Measurements from ENCODE around the gene NPHP4. TPM values are rescaled to one million over a fixed set of nuclear protein-coding genes. Genes with fewer than 3 reads are reported as not detected.
"Not testable (repeated sequence)": the region's sequence is repeated elsewhere in the genome, so short reads cannot be mapped to it uniquely, and the experiment has no call there.

The NPHP4 gene
- total RNA-seq, 1 experiment from 2014 or later: 16.8 TPM

- no peaks in the 10 kb centered on the region for H3K4me1 Mint-ChIP-seq
- no peaks in the 10 kb centered on the region for H3K27me3 Mint-ChIP-seq (ENCODE audit: low read depth)
- no peaks in the 10 kb centered on the region for H3K9me3 Mint-ChIP-seq
- ChIA-PET CTCF (interaction anchor here (1.2 to 1.5 kb wide), 4 partner anchors 12 to 126 kb away, joined by 3 to 4 read pairs (median 3); no protein-coding TSS in a partner anchor), POLR2A (no interaction called here)
- H3K4me3 Mint-ChIP-seq: no peak overlapping the region
- no peak overlapping the region for H3K27ac Mint-ChIP-seq
- TF ChIP-seq GRHL2 (CRISPR knock-in tag; IDR thresholded peaks at IDR 0.05; ENCODE audit: insufficient replicate concordance, severe bottlenecking) (no peak), ZNF263 (CRISPR knock-in tag; IDR thresholded peaks at IDR 0.05; ENCODE audit: low read depth) (no peak), ATF6 (CRISPR knock-in tag; IDR thresholded peaks at IDR 0.05) (no peak), RORB (CRISPR knock-in tag; IDR thresholded peaks at IDR 0.05) (no peak), FOXJ3 (CRISPR knock-in tag; IDR thresholded peaks at IDR 0.05; ENCODE audit: borderline replicate concordance) (no peak), NFATC4 (CRISPR knock-in tag; IDR thresholded peaks at IDR 0.05) (no peak), MLX (CRISPR knock-in tag; IDR thresholded peaks at IDR 0.05) (no peak), SMAD4 (CRISPR knock-in tag; IDR thresholded peaks at IDR 0.05) (no peak), E2F5 (CRISPR knock-in tag; IDR thresholded peaks at IDR 0.05) (no peak), NR2C2 (CRISPR knock-in tag; IDR thresholded peaks at IDR 0.05) (no peak)
- ATAC-seq (peak; percentile 71), DNase-seq (ENCODE audit: low spot score) (no peak)
- peaks cover 2% of the 10 kb centered on the region; the same call in 1 of the 2 replicates for H3K36me3 Mint-ChIP-seq
Observed at GRCh38 chr1:5926686-5927435, 65.4 kb downstream of the NPHP4 start.

GRCh38 chr1:5922700-5923330 is 69.4 kb downstream of the NPHP4 start:
- ATAC-seq; H3K36me3 Mint-ChIP-seq; H3K9me3 Mint-ChIP-seq; DNase-seq (ENCODE audit: low spot score); H3K27me3 Mint-ChIP-seq (ENCODE audit: low read depth); H3K27ac Mint-ChIP-seq; CTCF ChIA-PET; H3K4me3 Mint-ChIP-seq; POLR2A ChIA-PET; H3K4me1 Mint-ChIP-seq: not testable (repeated sequence)

- CTCF ChIA-PET: no interaction called here
- ATAC-seq (no peak), DNase-seq (ENCODE audit: low spot score) (no peak)
- Mint-ChIP-seq H3K9me3 (no peaks in the 10 kb centered on the region), H3K4me1 (no peaks in the 10 kb centered on the region), H3K27me3 (ENCODE audit: low read depth) (no peaks in the 10 kb centered on the region), H3K36me3 (peaks cover 2% of the 10 kb centered on the region; the same call in 1 of the 2 replicates), H3K27ac (no peak overlapping the region), H3K4me3 (no peak overlapping the region)
- POLR2A ChIA-PET: no interaction called here
- TF ChIP-seq ZNF138 (CRISPR knock-in tag; conservative IDR thresholded peaks at IDR 0.05): no peak
- TF ChIP-seq ZBTB21 (CRISPR knock-in tag; IDR thresholded peaks at IDR 0.05; ENCODE audit: borderline replicate concordance): no peak
- no peak for TF ChIP-seq ATF1 (CRISPR knock-in tag; IDR thresholded peaks at IDR 0.05)
- no peak for TF ChIP-seq EMX1 (CRISPR knock-in tag; IDR thresholded peaks at IDR 0.05)
- TF ChIP-seq ATF6 (CRISPR knock-in tag; IDR thresholded peaks at IDR 0.05): no peak
- TF ChIP-seq JAZF1 (CRISPR knock-in tag; IDR thresholded peaks at IDR 0.05): no peak
- TF ChIP-seq PREB (CRISPR knock-in tag; IDR thresholded peaks at IDR 0.05; ENCODE audit: borderline replicate concordance): no peak
- TF ChIP-seq ETV6 (CRISPR knock-in tag; IDR thresholded peaks at IDR 0.05): no peak
- TF ChIP-seq KAT7 (CRISPR knock-in tag; IDR thresholded peaks at IDR 0.05; ENCODE audit: borderline replicate concordance): no peak
- no peak for TF ChIP-seq ZNF532 (CRISPR knock-in tag; IDR thresholded peaks at IDR 0.05; ENCODE audit: borderline replicate concordance)
- no peak for TF ChIP-seq MYBL2 (CRISPR knock-in tag; IDR thresholded peaks at IDR 0.05)
- TF ChIP-seq NFATC4 (CRISPR knock-in tag; IDR thresholded peaks at IDR 0.05): no peak
Observed at GRCh38 chr1:5921671-5922070, 70.6 kb downstream of the NPHP4 start.
